SH-SY5Y (cell line): ENCODE results near the gene TRPM3.

Source experiments
- GATA2 ChIP-seq: IDR thresholded peaks from 2 replicates; pipeline ENCODE4 v1.6.1; 2011; ENCODE audit warnings: mild to moderate bottlenecking, low read depth, low read length
- GATA3 ChIP-seq: IDR thresholded peaks from 2 replicates; pipeline ENCODE4 v1.6.1; 2011; ENCODE audit warnings: low read depth, mild to moderate bottlenecking, low read length, moderate library complexity

- TF ChIP-seq GATA3 (no peak), GATA2 (no peak)
Measured at GRCh38 chr9:70994582-70994981, 126.8 kb downstream of the TRPM3 start.
